Measurements from ENCODE around the gene CWH43. TPM values are rescaled to one million over a fixed set of nuclear protein-coding genes. Genes with fewer than 3 reads are reported as not detected.

CWH43 gene
- total RNA-seq, 1 donor from 2014 or later, result not detected

DNA sequence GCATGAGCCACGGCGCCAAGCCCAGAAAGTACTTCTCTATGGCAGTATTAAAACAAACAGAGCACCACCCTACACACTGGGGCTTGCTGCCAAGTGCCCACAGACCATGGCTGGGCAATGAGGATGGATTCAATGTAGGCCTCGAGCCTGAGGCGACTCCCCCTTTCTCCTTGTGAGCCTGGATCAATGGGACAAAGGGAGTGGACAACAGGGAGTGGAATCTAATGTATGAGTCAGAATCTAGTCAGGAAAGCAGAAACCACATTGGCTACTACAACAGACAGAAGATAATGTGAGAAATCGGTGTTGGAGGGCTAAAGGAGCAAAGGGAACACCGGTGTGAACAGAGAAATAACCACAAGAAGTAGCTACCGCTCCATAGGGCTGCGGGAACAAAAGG, 41.8 kb upstream of the CWH43 start:
- no peaks in the 10 kb centered on the region for H3K9me3 Mint-ChIP-seq
- H3K27me3 Mint-ChIP-seq, result peaks cover 15% of the 10 kb centered on the region
- no peaks in the 10 kb centered on the region for H3K36me3 Mint-ChIP-seq (ENCODE audit: low read depth)
- H3K4me1 Mint-ChIP-seq, result no peaks in the 10 kb centered on the region
- CTCF ChIA-PET, result interaction anchor here (1.0 to 1.5 kb wide), 2 partner anchors 19 to 366 kb away, joined by 3 to 7 read pairs; no protein-coding TSS in a partner anchor
- no peak overlapping the region for H3K27ac Mint-ChIP-seq
- no peak for DNase-seq
- ATAC-seq (ENCODE audit: low read depth), result no peak
- intact Hi-C loops (cut with micrococcal nuclease), result no loop called here
- no peak overlapping the region for H3K4me3 Mint-ChIP-seq
- POLR2A ChIA-PET, result no interaction called here
- no peak for TF ChIP-seq CTCF (IDR thresholded peaks at IDR 0.05)

DNA sequence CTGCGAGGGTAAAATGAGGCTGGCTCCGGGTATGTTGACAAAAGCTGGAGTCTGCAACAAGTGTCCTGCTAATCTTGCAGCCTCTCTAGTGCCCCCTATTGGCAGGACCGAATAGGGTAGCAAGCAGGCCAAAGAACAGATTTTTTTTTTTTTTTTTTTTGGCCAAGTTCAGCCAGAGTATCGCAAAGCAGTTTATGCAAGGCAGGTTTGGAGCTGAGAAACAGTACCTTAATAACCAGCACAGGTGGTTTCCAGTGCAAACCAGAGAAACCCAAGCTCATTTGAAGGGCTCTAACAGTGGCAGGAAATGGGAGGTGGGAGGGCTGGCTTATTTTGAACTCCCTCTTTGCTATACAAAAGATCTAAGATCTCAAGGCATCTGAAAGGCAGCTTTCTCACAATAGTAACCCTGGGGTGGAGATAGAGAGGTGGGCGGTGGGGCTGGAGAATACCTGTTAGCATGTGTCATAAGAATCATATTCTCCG, 41.3 kb upstream of the CWH43 start:
- ChIA-PET POLR2A (no interaction called here), CTCF (interaction anchor here (1.0 to 1.5 kb wide), 2 partner anchors 18 to 366 kb away, joined by 3 to 7 read pairs; no protein-coding TSS in a partner anchor)
- TF ChIP-seq CTCF (IDR thresholded peaks at IDR 0.05), result no peak
- ATAC-seq (ENCODE audit: low read depth), result no peak
- intact Hi-C loops (cut with micrococcal nuclease), result no loop called here
- DNase-seq, result no peak
- Mint-ChIP-seq H3K36me3 (ENCODE audit: low read depth) (no peaks in the 10 kb centered on the region), H3K4me1 (no peaks in the 10 kb centered on the region), H3K4me3 (no peak overlapping the region), H3K27ac (no peak overlapping the region), H3K9me3 (no peaks in the 10 kb centered on the region), H3K27me3 (peaks cover 15% of the 10 kb centered on the region)

- no peak overlapping the region for H3K4me3 Mint-ChIP-seq
- ChIA-PET CTCF (interaction anchor here (1.0 kb wide), 1 partner anchor 366 kb away, joined by 3 read pairs; no protein-coding TSS in a partner anchor), POLR2A (no interaction called here)
- intact Hi-C loops (cut with micrococcal nuclease), result no loop called here
- H3K4me1 Mint-ChIP-seq, result no peaks in the 10 kb centered on the region
- DNase-seq, result no peak
- H3K36me3 Mint-ChIP-seq (ENCODE audit: low read depth), result no peaks in the 10 kb centered on the region
- peaks cover 19% of the 10 kb centered on the region for H3K27me3 Mint-ChIP-seq
- no peak for ATAC-seq (ENCODE audit: low read depth)
- H3K27ac Mint-ChIP-seq, result no peak overlapping the region
- no peaks in the 10 kb centered on the region for H3K9me3 Mint-ChIP-seq
- TF ChIP-seq CTCF (IDR thresholded peaks at IDR 0.05), result no peak
Observed at GRCh38 chr4:48945981-48946380, 40.1 kb upstream of the CWH43 start.

DNA sequence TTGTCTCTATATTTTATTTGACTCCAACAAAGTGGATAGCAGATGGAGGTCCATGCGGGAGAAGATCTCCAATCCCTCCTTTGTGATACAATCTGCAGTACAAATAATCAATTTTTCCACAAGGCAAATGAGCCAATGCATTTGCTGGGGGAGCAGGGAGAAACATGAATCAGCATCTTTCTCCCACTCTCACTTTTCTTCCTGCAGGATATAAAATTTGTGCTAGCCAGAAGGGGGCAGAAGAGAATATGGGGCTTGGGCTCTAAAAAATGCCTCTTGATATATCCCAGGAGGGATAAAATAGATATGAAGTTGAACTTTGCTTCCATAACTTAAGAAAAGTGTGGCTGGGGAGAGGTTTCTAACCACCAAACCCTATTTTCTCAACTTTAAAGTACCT, 38.3 kb upstream of the CWH43 start:
- Mint-ChIP-seq H3K27ac (no peak overlapping the region), H3K4me1 (no peaks in the 10 kb centered on the region), H3K27me3 (peaks cover 15% of the 10 kb centered on the region), H3K4me3 (no peak overlapping the region), H3K36me3 (ENCODE audit: low read depth) (no peaks in the 10 kb centered on the region), H3K9me3 (peaks cover 2% of the 10 kb centered on the region)
- ChIA-PET CTCF (no interaction called here), POLR2A (no interaction called here)
- TF ChIP-seq CTCF (IDR thresholded peaks at IDR 0.05), result no peak
- DNase-seq (no peak), ATAC-seq (ENCODE audit: low read depth) (no peak)
- intact Hi-C loops (cut with micrococcal nuclease), result no loop called here

DNA sequence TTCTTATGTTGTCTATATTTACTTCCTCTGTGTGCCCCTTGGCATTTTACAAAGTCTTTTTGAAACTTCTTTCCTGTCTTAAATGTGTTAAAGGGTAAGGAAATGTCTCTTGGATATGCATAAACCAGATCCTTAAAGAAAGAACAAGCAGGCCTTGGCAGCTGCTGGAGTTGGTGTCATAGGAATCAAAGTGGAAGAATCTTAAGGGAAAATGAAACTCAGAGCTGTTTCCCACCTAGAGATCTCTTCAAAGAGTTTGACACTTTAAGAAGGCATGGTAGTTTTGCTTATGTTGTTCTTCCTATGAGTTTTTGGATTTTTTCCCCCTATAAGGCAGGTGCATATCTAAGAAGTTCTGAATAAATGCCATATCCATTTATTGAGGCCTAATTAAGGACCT, 37.0 kb upstream of the CWH43 start:
- peaks cover 2% of the 10 kb centered on the region for H3K9me3 Mint-ChIP-seq
- ATAC-seq (ENCODE audit: low read depth), result no peak
- POLR2A ChIA-PET, result no interaction called here
- H3K4me3 Mint-ChIP-seq, result no peak overlapping the region
- intact Hi-C loops (cut with micrococcal nuclease), result no loop called here
- CTCF ChIA-PET, result no interaction called here
- no peak for DNase-seq
- H3K4me1 Mint-ChIP-seq, result no peaks in the 10 kb centered on the region
- H3K27me3 Mint-ChIP-seq, result peaks cover 12% of the 10 kb centered on the region
- H3K27ac Mint-ChIP-seq, result no peak overlapping the region
- H3K36me3 Mint-ChIP-seq (ENCODE audit: low read depth), result no peaks in the 10 kb centered on the region
- no peak for TF ChIP-seq CTCF (IDR thresholded peaks at IDR 0.05)

Data from activated B cell treated with CpG ODN at 0.5 μM for 24 hours (primary cell).